Lower leg skin (tissue), 4 donors: ENCODE measurements around the gene AUTS2. TPM values are rescaled to one million over a fixed set of nuclear protein-coding genes. Genes with fewer than 3 reads are reported as not detected.

ENCODE experiments used
- DNase-seq, 2 donors: peaks; one replicate each; pipeline ENCODE4 v3.0.0-alpha.2; 2019; ENCODE audit warnings: low spot score in 2 of 2
- H3K4me3 ChIP-seq: fragments of 200-600 bp; sonication (generic); 2 replicates; pipeline ENCODE4 v1.5.1; 2017; ENCODE audit warnings: mild to moderate bottlenecking, low read depth; ENCODE audit not compliant: poor library complexity, severe bottlenecking
- POLR2A ChIP-seq, 2 donors: fragments of 450-650 bp; IDR thresholded peaks; one replicate each; pipeline ENCODE4 v1.6.1; 2016 to 2017; ENCODE audit warnings: antibody characterized with exemption in 2 of 2, mild to moderate bottlenecking in 1 of 2, moderate library complexity in 1 of 2
- WGBS, 2 donors: methylation state at CpG; one replicate each; pipeline ENCODE4 v1.1.5; 2018; 5-methylcytosine and 5-hydroxymethylcytosine counted together
- intact Hi-C: fragments of 100-400 bp; cut with DNase I; formaldehyde crosslinking; loops from one replicate; pipeline ENCODE4 v1.15.0; 2023; ENCODE audit warnings: low total_unique reads
- total RNA-seq, 4 donors: library from RNA; depleted of rRNA; stranded (reverse); fragments of >200 nt; gene quantifications; one replicate each; pipeline ENCODE4 v1.1.0, GENCODE V29; 2016
- TF ChIP-seq, protein P1 (sequence below), 3 donors: fragments of 450-650 bp; IDR thresholded peaks; one replicate each; pipeline ENCODE4 v1.5.1; 2016; ENCODE audit warnings: antibody characterized with exemption in 3 of 3, mild to moderate bottlenecking in 3 of 3, moderate library complexity in 2 of 3

The AUTS2 gene
- total RNA-seq, 4 donors from 2014 or later: 30.8 to 41.9 (median 40.5) TPM

DNA sequence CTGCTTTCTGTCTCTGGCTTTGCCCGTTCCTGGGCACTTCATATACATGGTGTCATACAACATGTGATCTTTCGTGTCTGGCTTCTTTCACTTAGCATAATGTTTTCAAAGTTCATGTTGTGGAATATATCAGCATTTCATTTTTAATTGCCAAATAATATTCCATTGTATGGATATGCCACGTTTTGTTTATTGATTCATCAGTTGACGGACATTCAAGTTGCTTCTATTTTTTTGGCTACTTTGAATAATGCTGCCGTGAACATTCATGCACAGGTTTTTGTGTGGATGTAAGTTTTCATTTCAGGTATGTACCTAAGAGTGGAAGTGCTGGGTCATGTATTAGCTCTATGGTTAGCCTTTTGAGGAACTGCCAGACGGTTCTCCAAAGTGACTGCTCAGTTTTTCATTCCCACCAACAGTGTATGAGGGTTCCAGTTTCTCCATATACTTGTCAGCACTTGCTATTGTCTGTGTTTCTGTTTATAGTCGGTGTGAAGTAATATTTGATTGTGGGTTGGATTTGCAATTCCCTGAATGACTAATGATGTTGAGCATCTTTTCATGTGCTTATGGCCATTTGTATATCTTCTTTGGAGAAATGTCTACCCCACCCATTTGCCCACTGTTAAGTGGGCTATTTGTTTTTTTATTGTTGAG lies 1132.3 kb downstream of the AUTS2 start:
- TF ChIP-seq, protein P1, sequence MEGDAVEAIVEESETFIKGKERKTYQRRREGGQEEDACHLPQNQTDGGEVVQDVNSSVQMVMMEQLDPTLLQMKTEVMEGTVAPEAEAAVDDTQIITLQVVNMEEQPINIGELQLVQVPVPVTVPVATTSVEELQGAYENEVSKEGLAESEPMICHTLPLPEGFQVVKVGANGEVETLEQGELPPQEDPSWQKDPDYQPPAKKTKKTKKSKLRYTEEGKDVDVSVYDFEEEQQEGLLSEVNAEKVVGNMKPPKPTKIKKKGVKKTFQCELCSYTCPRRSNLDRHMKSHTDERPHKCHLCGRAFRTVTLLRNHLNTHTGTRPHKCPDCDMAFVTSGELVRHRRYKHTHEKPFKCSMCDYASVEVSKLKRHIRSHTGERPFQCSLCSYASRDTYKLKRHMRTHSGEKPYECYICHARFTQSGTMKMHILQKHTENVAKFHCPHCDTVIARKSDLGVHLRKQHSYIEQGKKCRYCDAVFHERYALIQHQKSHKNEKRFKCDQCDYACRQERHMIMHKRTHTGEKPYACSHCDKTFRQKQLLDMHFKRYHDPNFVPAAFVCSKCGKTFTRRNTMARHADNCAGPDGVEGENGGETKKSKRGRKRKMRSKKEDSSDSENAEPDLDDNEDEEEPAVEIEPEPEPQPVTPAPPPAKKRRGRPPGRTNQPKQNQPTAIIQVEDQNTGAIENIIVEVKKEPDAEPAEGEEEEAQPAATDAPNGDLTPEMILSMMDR (IDR thresholded peaks at IDR 0.05): no peak
- TF ChIP-seq POLR2A (IDR thresholded peaks at IDR 0.05): no peak
- WGBS, 2 donors: 76 to 90% methylated on average over 7 of the region's 7 CpGs
- no peak for DNase-seq
- H3K4me3 ChIP-seq: no peak overlapping the region
- intact Hi-C loops: no loop called here

DNA sequence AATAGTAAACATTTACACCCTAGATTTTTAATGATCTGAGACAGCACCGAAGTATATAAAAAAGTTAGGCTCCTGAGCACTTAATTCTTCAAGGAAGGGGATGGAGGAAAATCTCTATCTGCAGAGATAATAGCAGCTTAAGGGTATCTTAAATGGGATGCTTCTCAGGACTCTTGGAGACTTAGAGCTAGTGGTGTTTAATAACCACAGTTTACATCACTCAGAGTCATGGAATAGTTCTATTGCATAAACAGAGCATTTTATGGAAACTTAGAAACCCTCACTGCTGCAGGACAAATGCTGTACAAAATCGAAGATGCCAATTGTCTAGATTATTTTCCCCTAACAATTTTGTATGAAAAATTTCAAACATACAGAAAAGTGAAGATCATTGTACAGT lies 1134.8 kb downstream of the AUTS2 start:
- H3K4me3 ChIP-seq: no peak overlapping the region
- TF ChIP-seq, protein P1 (IDR thresholded peaks at IDR 0.05): no peak
- TF ChIP-seq POLR2A (IDR thresholded peaks at IDR 0.05): no peak
- WGBS, 2 donors: 93 to 94% methylated on average over 2 of the region's 2 CpGs
- intact Hi-C loops: no loop called here
- DNase-seq: no peak

DNA sequence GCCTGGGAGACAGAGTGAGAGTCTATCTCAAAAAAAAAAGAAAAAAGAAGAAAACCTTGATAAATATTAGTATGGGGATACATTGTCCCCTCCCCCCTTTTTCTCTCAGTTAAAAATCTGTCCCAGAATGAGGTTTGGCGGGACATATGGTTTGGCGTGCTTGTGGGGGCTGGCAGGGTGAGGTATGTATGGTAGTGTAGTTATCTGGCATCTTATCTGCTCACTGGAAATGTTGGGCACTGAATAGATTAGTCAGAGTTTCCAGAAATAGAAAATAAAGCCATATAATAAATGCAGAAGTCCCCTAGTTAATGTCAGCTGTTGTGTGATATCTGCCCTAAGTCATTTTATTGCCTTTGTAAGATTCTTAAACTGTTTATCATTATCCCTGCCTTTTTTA lies 1136.1 kb downstream of the AUTS2 start:
- no peak for DNase-seq
- no peak overlapping the region for H3K4me3 ChIP-seq
- TF ChIP-seq POLR2A (IDR thresholded peaks at IDR 0.05): no peak
- TF ChIP-seq, protein P1 (IDR thresholded peaks at IDR 0.05): no peak
- 61 to 68% methylated on average over 2 of the region's 2 CpGs for WGBS, 2 donors
- intact Hi-C loops: no loop called here

DNA sequence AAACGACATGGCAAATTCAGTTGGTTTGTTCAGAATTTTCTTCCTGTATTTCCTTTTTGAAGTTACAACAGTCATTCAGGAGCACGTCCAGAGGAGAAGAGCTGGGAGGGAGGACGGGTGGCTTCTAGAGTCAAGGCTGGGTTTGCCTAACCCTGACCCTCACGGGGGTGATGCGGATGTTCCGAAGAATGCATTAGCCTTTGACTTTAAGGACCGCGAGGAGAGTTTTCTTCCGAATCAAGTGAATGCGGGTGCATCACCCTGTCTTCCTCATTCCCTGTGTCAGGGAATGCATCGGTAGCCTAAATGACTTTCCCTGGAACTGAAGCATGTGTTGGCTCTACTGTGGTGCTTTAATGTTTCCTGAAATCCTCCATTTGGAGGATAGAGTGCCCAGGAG lies 1137.0 kb downstream of the AUTS2 start:
- TF ChIP-seq POLR2A (IDR thresholded peaks at IDR 0.05): no peak
- TF ChIP-seq, protein P1 (IDR thresholded peaks at IDR 0.05): no peak
- intact Hi-C loops: no loop called here
- 77 to 90% methylated on average over 11 of the region's 11 CpGs for WGBS, 2 donors
- no peak for DNase-seq
- H3K4me3 ChIP-seq: no peak overlapping the region

DNA sequence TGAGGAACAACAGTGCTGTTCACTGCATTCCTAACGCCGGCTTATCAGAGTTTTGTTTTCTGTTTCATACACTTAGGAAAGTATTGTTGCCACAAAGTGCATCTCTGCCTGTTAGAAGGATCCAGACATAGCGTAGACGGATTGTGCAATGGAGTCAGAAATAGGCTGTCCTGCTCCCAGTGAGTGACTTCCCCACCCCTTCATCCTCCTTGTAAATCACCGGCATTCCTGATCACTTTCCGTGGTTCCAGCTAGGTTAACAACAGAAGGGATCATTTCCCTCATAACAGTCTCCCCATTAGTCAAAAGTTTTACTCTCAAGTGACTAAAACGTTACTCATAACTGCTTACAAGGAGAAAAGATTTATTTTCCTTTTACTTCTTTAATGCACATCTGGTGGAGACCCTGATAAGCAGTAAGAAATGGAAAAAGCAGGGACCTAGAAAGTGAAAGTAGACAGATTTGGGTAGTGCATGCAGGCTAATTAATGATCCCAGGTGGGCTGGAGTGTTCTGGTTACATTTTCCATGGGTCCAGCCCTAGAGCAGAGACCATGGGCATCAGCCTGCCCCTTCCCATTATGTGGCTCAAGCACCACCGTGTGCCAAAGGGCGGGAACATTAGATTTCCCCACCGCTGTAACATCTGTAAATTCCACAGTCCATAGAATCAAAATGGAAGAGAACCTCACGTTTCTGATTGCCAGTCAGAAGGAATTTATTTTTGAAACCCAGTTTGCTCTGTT lies 1138.6 kb downstream of the AUTS2 start:
- no peak overlapping the region for H3K4me3 ChIP-seq
- no peak for DNase-seq
- intact Hi-C loops: no loop called here
- 21 to 24% methylated on average over 11 of the region's 11 CpGs for WGBS, 2 donors
- no peak for TF ChIP-seq POLR2A (IDR thresholded peaks at IDR 0.05)
- TF ChIP-seq, protein P1 (IDR thresholded peaks at IDR 0.05): no peak
